ENCODE results near the gene HAUS6. TPM values are rescaled to one million over a fixed set of nuclear protein-coding genes. Genes with fewer than 3 reads are reported as not detected.
"Not testable (repeated sequence)": the region's sequence is repeated elsewhere in the genome, so short reads cannot be mapped to it uniquely, and the experiment has no call there.

Gene HAUS6
- polyA plus RNA-seq, 1 donor from 2014 or later, result 3.7 TPM

GRCh38 chr9:19102181-19102630 lies 498 bp downstream of the HAUS6 start:
- Mint-ChIP-seq H3K27ac (peak overlapping the region; percentile 76 to 98 (median 96)), H3K36me3 (peaks cover 3% of the 10 kb centered on the region)

GRCh38 chr9:19101203-19101602 lies 1.5 kb downstream of the HAUS6 start:
- Mint-ChIP-seq H3K4me1 (peaks cover 17 to 27% (median 25%) of the 10 kb centered on the region in 3 donors), H3K9me3 (no peaks in the 10 kb centered on the region), H3K27me3 (no peaks in the 10 kb centered on the region), H3K4me3 (peak overlapping the region; percentile 50 to 89 (median 72)), H3K27ac (peak overlapping the region in 1 of 3 donors; percentile 53), H3K36me3 (peaks cover 3% of the 10 kb centered on the region)

More at GRCh38 chr9:19102181-19102630, 498 bp downstream of the HAUS6 start:
- H3K4me3 Mint-ChIP-seq, result peak overlapping the region; percentile 88 to 99 (median 97)
- H3K27me3 Mint-ChIP-seq, result no peaks in the 10 kb centered on the region
- peaks cover 15 to 23% (median 21%) of the 10 kb centered on the region in 3 donors for H3K4me1 Mint-ChIP-seq
- H3K9me3 Mint-ChIP-seq, result no peaks in the 10 kb centered on the region

DNA sequence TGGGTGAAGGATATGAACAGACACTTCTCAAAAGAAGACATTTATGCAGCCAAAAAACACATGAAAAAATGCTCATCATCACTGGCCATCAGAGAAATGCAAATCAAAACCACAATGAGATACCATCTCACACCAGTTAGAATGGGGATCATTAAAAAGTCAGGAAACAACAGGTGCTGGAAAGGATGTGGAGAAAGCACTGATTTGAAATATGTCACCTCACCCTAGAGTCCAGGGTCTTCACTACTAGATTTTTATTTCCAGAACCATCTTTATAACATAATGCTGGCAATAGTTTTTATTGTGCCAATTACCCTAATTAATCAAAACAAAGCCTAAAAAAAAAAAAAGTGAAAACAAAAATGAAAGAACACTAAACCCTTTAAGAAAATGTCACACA lies 5.3 kb downstream of the HAUS6 start:
- H3K27me3 Mint-ChIP-seq, H3K36me3 Mint-ChIP-seq, H3K9me3 Mint-ChIP-seq, H3K27ac Mint-ChIP-seq: not testable (repeated sequence)
- Mint-ChIP-seq H3K4me1 (peaks cover 15 to 23% (median 19%) of the 10 kb centered on the region in 3 donors), H3K4me3 (peak overlapping the region in 2 of 4 donors; percentile 68 to 73)

DNA sequence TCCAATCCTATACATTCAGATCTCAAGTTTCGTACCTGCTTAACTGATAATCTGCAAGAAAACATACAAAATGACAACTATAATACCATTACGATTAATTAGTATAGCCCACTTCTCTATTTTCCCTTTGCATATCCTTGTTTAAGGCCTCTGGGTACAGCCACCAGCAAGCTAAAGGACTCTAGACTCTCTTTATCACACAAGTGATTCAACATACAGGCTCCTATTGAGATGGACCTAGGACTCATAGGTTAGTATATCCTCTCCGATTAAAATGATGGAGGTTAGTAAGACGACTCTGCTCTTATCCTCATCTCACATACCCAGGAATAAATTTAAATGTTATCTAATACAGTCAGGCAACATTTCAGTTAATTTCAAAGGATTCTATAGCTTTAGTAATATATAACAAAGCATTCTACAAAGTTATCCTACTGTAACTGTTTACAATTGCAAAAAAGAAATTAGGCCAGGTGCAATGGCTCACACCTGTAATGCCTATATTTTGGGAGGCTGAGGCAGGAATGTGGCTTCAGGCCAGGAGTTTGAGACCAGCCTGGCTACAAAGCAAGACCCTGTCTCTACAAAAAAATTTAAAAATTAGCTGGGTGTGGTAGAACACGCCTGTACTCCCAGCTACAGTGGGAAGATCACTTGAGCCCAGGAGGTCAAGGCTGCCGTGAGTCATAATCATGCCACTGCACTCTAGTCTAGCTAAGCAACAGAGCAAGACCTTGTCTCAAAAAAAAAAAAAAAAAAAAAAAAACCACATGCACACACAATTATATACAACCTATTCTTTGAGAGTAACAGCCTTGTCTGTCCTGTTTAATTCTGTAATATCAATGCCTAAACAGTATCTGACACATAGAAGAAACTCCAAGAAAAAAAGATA lies 15.4 kb downstream of the HAUS6 start:
- no peak overlapping the region for H3K27ac Mint-ChIP-seq
- H3K36me3 Mint-ChIP-seq, result peaks cover 3% of the 10 kb centered on the region
- H3K4me3 Mint-ChIP-seq, result no peak overlapping the region
- H3K27me3 Mint-ChIP-seq, result no peaks in the 10 kb centered on the region
- H3K4me1 Mint-ChIP-seq, result peaks cover 0 to 2% (median 1%) of the 10 kb centered on the region in 3 donors
- H3K9me3 Mint-ChIP-seq, result no peaks in the 10 kb centered on the region

- Mint-ChIP-seq H3K27me3 (no peaks in the 10 kb centered on the region), H3K4me1 (peaks cover 0 to 3% (median 2%) of the 10 kb centered on the region in 3 donors), H3K36me3 (peaks cover 5% of the 10 kb centered on the region), H3K27ac (no peak overlapping the region), H3K9me3 (no peaks in the 10 kb centered on the region), H3K4me3 (no peak overlapping the region)
These were observed 17.4 kb downstream of the HAUS6 start for GRCh38 chr9:19085295-19085694.

GRCh38 chr9:19074836-19075235 lies 27.9 kb downstream of the HAUS6 start:
- Mint-ChIP-seq H3K36me3 (peaks cover 8% of the 10 kb centered on the region), H3K27me3 (no peaks in the 10 kb centered on the region), H3K27ac (no peak overlapping the region), H3K9me3 (no peaks in the 10 kb centered on the region), H3K4me1 (peaks cover 0 to 3% (median 0%) of the 10 kb centered on the region in 3 donors), H3K4me3 (no peak overlapping the region)

GRCh38 chr9:19074229-19074628 lies 28.5 kb downstream of the HAUS6 start:
- Mint-ChIP-seq H3K27me3 (no peaks in the 10 kb centered on the region), H3K4me1 (peaks cover 0 to 3% (median 0%) of the 10 kb centered on the region in 3 donors), H3K27ac (no peak overlapping the region), H3K4me3 (no peak overlapping the region), H3K9me3 (no peaks in the 10 kb centered on the region), H3K36me3 (peaks cover 8% of the 10 kb centered on the region)

GRCh38 chr9:19057033-19057432 lies 45.7 kb downstream of the HAUS6 start:
- H3K27ac Mint-ChIP-seq, result no peak overlapping the region
- H3K4me1 Mint-ChIP-seq, result peaks cover 0 to 4% (median 0%) of the 10 kb centered on the region in 3 donors
- no peaks in the 10 kb centered on the region for H3K27me3 Mint-ChIP-seq
- no peak overlapping the region for H3K4me3 Mint-ChIP-seq
- peaks cover 3% of the 10 kb centered on the region for H3K36me3 Mint-ChIP-seq
- no peaks in the 10 kb centered on the region for H3K9me3 Mint-ChIP-seq

- Mint-ChIP-seq H3K36me3 (peaks cover 4% of the 10 kb centered on the region), H3K9me3 (no peaks in the 10 kb centered on the region), H3K4me1 (peaks cover 20 to 29% (median 24%) of the 10 kb centered on the region in 3 donors), H3K27me3 (no peaks in the 10 kb centered on the region), H3K27ac (peak overlapping the region; percentile 74 to 99 (median 91)), H3K4me3 (peak overlapping the region; percentile 91 to 96 (median 94))
These were observed 51.8 kb downstream of the HAUS6 start for GRCh38 chr9:19050637-19051591.

GRCh38 chr9:19049917-19050636 lies 52.6 kb downstream of the HAUS6 start:
- H3K27me3 Mint-ChIP-seq, result no peaks in the 10 kb centered on the region
- H3K27ac Mint-ChIP-seq, result peak overlapping the region; percentile 91 to 99 (median 99)
- H3K36me3 Mint-ChIP-seq, result peaks cover 4% of the 10 kb centered on the region
- H3K4me1 Mint-ChIP-seq, result peaks cover 20 to 27% (median 24%) of the 10 kb centered on the region in 3 donors
- peak overlapping the region; percentile 91 to 96 (median 94) for H3K4me3 Mint-ChIP-seq
- no peaks in the 10 kb centered on the region for H3K9me3 Mint-ChIP-seq

DNA sequence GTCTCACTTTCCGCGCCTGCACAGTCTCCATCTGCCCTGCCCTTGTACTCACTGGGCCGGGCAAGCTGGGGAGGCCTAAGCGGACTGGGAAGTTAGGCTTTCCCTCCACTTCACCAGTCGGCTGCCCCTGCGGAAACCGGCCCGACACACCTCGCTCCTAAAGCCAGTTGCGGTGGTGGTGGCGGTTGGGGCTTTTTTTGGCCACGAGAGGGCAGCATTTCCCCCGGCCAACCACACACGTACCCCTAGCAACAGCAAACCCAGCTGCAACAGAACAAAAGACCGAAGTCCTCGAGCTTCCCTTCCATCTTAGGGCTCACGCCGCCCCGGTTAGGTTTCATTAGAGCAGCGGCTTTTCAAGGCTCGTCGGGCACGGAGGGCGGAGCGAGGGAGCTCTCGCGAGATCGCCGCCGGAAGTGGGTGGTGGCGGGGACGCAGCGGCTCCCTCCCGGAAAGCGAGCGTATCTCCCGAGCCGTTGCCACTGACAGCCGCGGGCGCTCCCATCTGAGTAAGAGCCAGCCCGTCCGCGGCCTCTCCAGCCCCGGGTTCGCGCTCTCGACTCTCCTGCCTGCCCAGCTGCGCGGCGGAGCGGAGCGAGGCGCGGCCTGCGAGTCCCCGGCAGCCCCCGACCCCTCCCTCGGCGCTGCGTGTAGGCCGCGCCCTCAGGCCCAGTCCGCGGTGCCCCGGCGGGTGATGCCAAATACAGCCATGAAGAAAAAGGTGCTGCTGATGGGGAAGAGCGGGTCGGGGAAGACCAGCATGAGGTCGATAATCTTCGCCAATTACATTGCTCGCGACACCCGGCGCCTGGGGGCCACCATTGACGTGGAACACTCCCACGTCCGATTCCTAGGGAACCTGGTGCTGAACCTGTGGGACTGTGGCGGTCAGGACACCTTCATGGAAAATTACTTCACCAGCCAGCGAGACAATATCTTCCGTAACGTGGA lies 53.5 kb downstream of the HAUS6 start, which contains the start of gene RRAGA:
Gene RRAGA (plus strand): TSS at position 462 of the 951 bp plus-strand sequence. CDS start 233 bp downstream, at position 695.
- peak within 1 kb of the TSS; percentile 91 to 96 (median 94) for H3K4me3 Mint-ChIP-seq
- peaks cover 20 to 28% (median 24%) of the 10 kb centered on the region in 3 donors for H3K4me1 Mint-ChIP-seq
- no peaks in the 10 kb centered on the region for H3K27me3 Mint-ChIP-seq
- H3K27ac Mint-ChIP-seq, result peak within 1 kb of the TSS; percentile 91 to 99 (median 99)
- peaks cover 4% of the 10 kb centered on the region for H3K36me3 Mint-ChIP-seq
- no peaks in the 10 kb centered on the region for H3K9me3 Mint-ChIP-seq

DNA sequence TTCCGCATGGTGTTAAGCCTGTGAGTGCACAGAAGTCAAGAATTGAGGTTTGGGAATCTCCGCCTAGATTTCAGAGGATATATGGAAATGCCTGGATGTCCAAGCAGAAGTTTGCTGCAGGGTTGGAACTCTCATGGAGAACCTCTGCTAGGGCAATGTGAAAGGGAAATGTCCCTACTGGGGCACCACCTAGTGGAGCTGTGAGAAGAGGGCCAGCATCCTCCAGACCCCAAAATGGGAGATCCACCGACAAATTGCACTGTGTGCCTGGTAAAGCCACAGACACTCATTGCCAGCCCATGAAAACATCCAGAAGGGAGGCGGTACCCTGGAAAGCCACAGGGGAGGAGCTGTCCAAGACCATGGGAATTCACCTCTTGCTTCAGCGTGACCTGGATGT lies 66.1 kb downstream of the HAUS6 start:
- no peak overlapping the region for H3K4me3 Mint-ChIP-seq
- no peaks in the 10 kb centered on the region for H3K36me3 Mint-ChIP-seq
- no peak overlapping the region for H3K27ac Mint-ChIP-seq
- peaks cover 2% of the 10 kb centered on the region for H3K27me3 Mint-ChIP-seq
- no peaks in the 10 kb centered on the region for H3K9me3 Mint-ChIP-seq
- peaks cover 0 to 2% (median 0%) of the 10 kb centered on the region in 3 donors for H3K4me1 Mint-ChIP-seq

- Mint-ChIP-seq H3K9me3 (no peaks in the 10 kb centered on the region), H3K27me3 (peaks cover 6% of the 10 kb centered on the region), H3K27ac (no peak within 1 kb of the TSS), H3K36me3 (no peaks in the 10 kb centered on the region), H3K4me1 (peaks cover 0 to 3% (median 0%) of the 10 kb centered on the region in 3 donors), H3K4me3 (no peak within 1 kb of the TSS)
These were observed 69.7 kb downstream of the HAUS6 start, which contains the start of gene SAXO1 for GRCh38 chr9:19033015-19033414. SAXO1 (minus strand) TSS chr9:19033209; CDS start chr9:19032908, 301 bp downstream.

All from IgD-negative memory B cell (primary cell).